ENCODE data around the gene UBAC2. TPM values are rescaled to one million over a fixed set of nuclear protein-coding genes. Genes with fewer than 3 reads are reported as not detected.

UBAC2 gene
- total RNA-seq, 1 experiment from 2014 or later, result 80.3 TPM

- Histone ChIP-seq H3F3A (ENCODE audit: insufficient read depth, low read depth) (no peaks in the 10 kb centered on the region), H3K4me1 (replicated peaks; ENCODE audit: insufficient read depth) (no peaks in the 10 kb centered on the region), H3K9me2 (ENCODE audit: insufficient read depth) (no peaks in the 10 kb centered on the region), H3K4me3 (no peak overlapping the region), H3K9me3 (ENCODE audit: insufficient read depth, low read depth) (no peaks in the 10 kb centered on the region), H2AFZ (no peak overlapping the region), H3K4me2 (no peak overlapping the region), H3K36me3 (ENCODE audit: low read depth) (no peaks in the 10 kb centered on the region), H3K79me2 (ENCODE audit: low read depth) (no peaks in the 10 kb centered on the region), H3K27me3 (ENCODE audit: insufficient read depth, low read depth) (peaks cover 61% of the 10 kb centered on the region), H4K20me1 (ENCODE audit: insufficient read depth) (no peaks in the 10 kb centered on the region), H3K27ac (no peak overlapping the region)
- POLR2A ChIA-PET (ENCODE audit: unreplicated experiment), result no interaction called here
- TF ChIP-seq EZH2 (IDR thresholded peaks at IDR 0.05; ENCODE audit: low read depth), result no peak
- no TSS peak for BruUV-seq (replicated peaks)
- CTCF ChIA-PET, result no interaction called here
- intact Hi-C loops (cut with micrococcal nuclease; ENCODE audit: unreplicated experiment), result no loop called here
- DNase-seq, result no peak
These were observed 221.3 kb downstream of the UBAC2 start for GRCh38 chr13:99421758-99422585.

GRCh38 chr13:99422586-99423220 lies 222.0 kb downstream of the UBAC2 start:
- H3K79me2 ChIP-seq (ENCODE audit: low read depth), result no peaks in the 10 kb centered on the region
- no peak overlapping the region for H3K4me2 ChIP-seq
- H3K4me1 ChIP-seq (replicated peaks; ENCODE audit: insufficient read depth), result no peaks in the 10 kb centered on the region
- no peaks in the 10 kb centered on the region for H4K20me1 ChIP-seq (ENCODE audit: insufficient read depth)
- DNase-seq, result no peak
- BruUV-seq (replicated peaks), result no TSS peak
- no peaks in the 10 kb centered on the region for H3K9me3 ChIP-seq (ENCODE audit: insufficient read depth, low read depth)
- no peak overlapping the region for H2AFZ ChIP-seq
- no peak overlapping the region for H3K4me3 ChIP-seq
- ChIA-PET CTCF (interaction anchor here (0.6 kb wide), 1 partner anchor 42 kb away, joined by 3 read pairs; no protein-coding TSS in a partner anchor), POLR2A (ENCODE audit: unreplicated experiment) (no interaction called here)
- H3K27me3 ChIP-seq (ENCODE audit: insufficient read depth, low read depth), result peaks cover 58% of the 10 kb centered on the region
- no peaks in the 10 kb centered on the region for H3K9me2 ChIP-seq (ENCODE audit: insufficient read depth)
- H3F3A ChIP-seq (ENCODE audit: insufficient read depth, low read depth), result no peaks in the 10 kb centered on the region
- intact Hi-C loops (cut with micrococcal nuclease; ENCODE audit: unreplicated experiment), result no loop called here
- no peaks in the 10 kb centered on the region for H3K36me3 ChIP-seq (ENCODE audit: low read depth)
- H3K27ac ChIP-seq, result no peak overlapping the region
- TF ChIP-seq CTCF (conservative IDR thresholded peaks at IDR 0.05), result no peak
- no peak for TF ChIP-seq EZH2 (IDR thresholded peaks at IDR 0.05; ENCODE audit: low read depth)

GRCh38 chr13:99425485-99426341 lies 225.1 kb downstream of the UBAC2 start:
- Histone ChIP-seq H3K4me2 (no peak overlapping the region), H3K36me3 (ENCODE audit: low read depth) (no peaks in the 10 kb centered on the region), H3K27me3 (ENCODE audit: insufficient read depth, low read depth) (peaks cover 34% of the 10 kb centered on the region), H3K4me3 (no peak overlapping the region), H3K9me2 (ENCODE audit: insufficient read depth) (no peaks in the 10 kb centered on the region), H3F3A (ENCODE audit: insufficient read depth, low read depth) (0 out of 2 replicates have a peak, but pooled peaks cover 4% of the 10 kb centered on the region), H2AFZ (no peak overlapping the region), H4K20me1 (ENCODE audit: insufficient read depth) (no peaks in the 10 kb centered on the region), H3K9me3 (ENCODE audit: insufficient read depth, low read depth) (no peaks in the 10 kb centered on the region), H3K79me2 (ENCODE audit: low read depth) (no peaks in the 10 kb centered on the region), H3K4me1 (replicated peaks; ENCODE audit: insufficient read depth) (no peaks in the 10 kb centered on the region), H3K27ac (no peak overlapping the region)
- TF ChIP-seq CTCF (conservative IDR thresholded peaks at IDR 0.05), result no peak
- TF ChIP-seq EZH2 (IDR thresholded peaks at IDR 0.05; ENCODE audit: low read depth), result no peak
- CTCF ChIA-PET, result no interaction called here
- POLR2A ChIA-PET (ENCODE audit: unreplicated experiment), result no interaction called here
- intact Hi-C loops (cut with micrococcal nuclease; ENCODE audit: unreplicated experiment), result no loop called here
- no peak for DNase-seq
- BruUV-seq (replicated peaks), result no TSS peak

All from PC-9 (cell line).